Neural cell (in vitro differentiated cells): ENCODE data around the gene MYO15A. TPM values are rescaled to one million over a fixed set of nuclear protein-coding genes. Genes with fewer than 3 reads are reported as not detected.

Experiments used
- H2AFZ ChIP-seq: fragments of 200-600, 300-800 bp; sonication (generic), shearing (Covaris generic); 2 replicates; pipeline ENCODE4 v1.6.0; 2014; ENCODE audit warnings: low read depth, mild to moderate bottlenecking, antibody characterized with exemption, low read length, moderate library complexity
- H3F3A ChIP-seq: fragments of 200-600 bp; shearing (Covaris generic); 2 replicates; pipeline ENCODE4 v1.6.1; 2016; ENCODE audit warnings: mild to moderate bottlenecking, moderate library complexity, mixed read lengths, antibody characterized with exemption, low read length; ENCODE audit not compliant: insufficient read depth, poor library complexity, severe bottlenecking
- H3K27ac ChIP-seq: fragments of 200-600, 300-800 bp; sonication (generic), shearing (Covaris generic); 2 replicates; pipeline ENCODE4 v1.5.1; 2014; ENCODE audit warnings: mild to moderate bottlenecking, low read length, moderate library complexity
- H3K27me3 ChIP-seq: fragments of 300-800, 200-600 bp; sonication (generic), shearing (Covaris generic); 2 replicates; pipeline ENCODE4 v1.6.0; 2014; ENCODE audit warnings: mild to moderate bottlenecking, low read depth, low read length, moderate library complexity; ENCODE audit not compliant: insufficient read depth
- H3K36me3 ChIP-seq: fragments of 300-800, 200-600 bp; sonication (generic), shearing (Covaris generic); 2 replicates; pipeline ENCODE4 v1.5.1; 2014; ENCODE audit warnings: mild to moderate bottlenecking, antibody characterized with exemption, low read length, moderate library complexity; ENCODE audit not compliant: insufficient read depth
- H3K4me2 ChIP-seq: fragments of 300-800, 200-600 bp; sonication (generic), shearing (Covaris generic); 2 replicates; pipeline ENCODE4 v1.6.0; 2014; ENCODE audit warnings: mild to moderate bottlenecking, low read length
- H3K4me3 ChIP-seq: fragments of 300-800, 200-600 bp; sonication (generic), shearing (Covaris generic); 2 replicates; pipeline ENCODE4 v1.5.1; 2014; ENCODE audit warnings: mild to moderate bottlenecking, low read length, moderate library complexity
- H3K79me2 ChIP-seq: fragments of 200-600 bp; shearing (Covaris generic); replicated peaks from 2 replicates; pipeline ENCODE4 v1.6.0; 2014; ENCODE audit warnings: mild to moderate bottlenecking, low read length, moderate library complexity; ENCODE audit not compliant: insufficient read depth
- H3K9ac ChIP-seq: fragments of 300-800, 200-600 bp; sonication (generic), shearing (Covaris generic); 2 replicates; pipeline ENCODE4 v1.6.1; 2016; ENCODE audit warnings: mild to moderate bottlenecking, low read length, mixed read lengths
- H3K9me2 ChIP-seq: fragments of 200-600 bp; shearing (Covaris generic); 2 replicates; pipeline ENCODE4 v1.6.1; 2016; ENCODE audit warnings: mild to moderate bottlenecking, low read length, mixed read lengths; ENCODE audit not compliant: insufficient read depth
- H3K9me3 ChIP-seq: fragments of 200-600, 300-800 bp; sonication (generic), shearing (Covaris generic); 2 replicates; pipeline ENCODE4 v1.6.1; 2016; ENCODE audit warnings: mild to moderate bottlenecking, mixed run types, low read length, moderate library complexity, mixed read lengths
- H4K20me1 ChIP-seq: fragments of 200-600 bp; shearing (Covaris generic); 2 replicates; pipeline ENCODE4 v1.6.1; 2016; ENCODE audit warnings: mild to moderate bottlenecking, mixed run types; ENCODE audit not compliant: insufficient read depth
- CTCF ChIP-seq: fragments of 450-650 bp; IDR thresholded peaks from 2 replicates; pipeline ENCODE4 v1.5.1; 2014; ENCODE audit warnings: antibody characterized with exemption, mild to moderate bottlenecking, moderate library complexity; ENCODE audit not compliant: poor library complexity, severe bottlenecking
- EP300 ChIP-seq: fragments of 450-650 bp; conservative IDR thresholded peaks from 2 replicates; pipeline ENCODE4 v1.6.1; 2014; ENCODE audit warnings: antibody characterized with exemption, mild to moderate bottlenecking, moderate library complexity; ENCODE audit not compliant: poor library complexity, severe bottlenecking
- EZH2 ChIP-seq: fragments of 200-600, 300-800 bp; shearing (Covaris generic), sonication (generic); IDR thresholded peaks from 2 replicates; pipeline ENCODE4 v1.6.1; 2014; ENCODE audit warnings: antibody characterized with exemption, low read length, borderline replicate concordance, mild to moderate bottlenecking; ENCODE audit not compliant: insufficient read depth, poor library complexity, severe bottlenecking
- MXI1 ChIP-seq: fragments of 450-650 bp; conservative IDR thresholded peaks from 2 replicates; pipeline ENCODE4 v1.6.1; 2014; ENCODE audit warnings: antibody characterized with exemption, mild to moderate bottlenecking; ENCODE audit not compliant: poor library complexity, severe bottlenecking
- POLR2AphosphoS5 ChIP-seq: IDR thresholded peaks from 2 replicates; pipeline ENCODE4 v1.6.1; 2012
- RAD21 ChIP-seq: fragments of 450-650 bp; conservative IDR thresholded peaks from 2 replicates; pipeline ENCODE4 v1.6.1; 2014; ENCODE audit warnings: antibody characterized with exemption, mild to moderate bottlenecking, moderate library complexity
- REST ChIP-seq: IDR thresholded peaks from 2 replicates; pipeline ENCODE4 v1.6.1; 2012; ENCODE audit warnings: borderline replicate concordance
- SMC3 ChIP-seq: fragments of 450-650 bp; conservative IDR thresholded peaks from 2 replicates; pipeline ENCODE4 v1.6.1; 2014; ENCODE audit warnings: antibody characterized with exemption, mild to moderate bottlenecking, moderate library complexity; ENCODE audit not compliant: poor library complexity
- TAF1 ChIP-seq: IDR thresholded peaks from 2 replicates; pipeline ENCODE4 v1.6.1; 2012; ENCODE audit warnings: low read depth
- polyA plus RNA-seq: library from polyadenylated mRNA; depleted of rRNA; stranded (reverse); fragments of >200 nt; gene quantifications from 2 replicates; pipeline ENCODE4 v1.2.3, GENCODE V29; 2014

MYO15A gene
- polyA plus RNA-seq, 1 donor from 2014 or later, result 1.9 TPM

- peak overlapping the region; percentile 81 for H3K9ac ChIP-seq
Observed at GRCh38 chr17:18225642-18226283, 117.2 kb downstream of the MYO15A start.

More at GRCh38 chr17:18225642-18226283, 117.2 kb downstream of the MYO15A start:
- H3K9me3 ChIP-seq, result no peaks in the 10 kb centered on the region
- H3F3A ChIP-seq, result peaks cover 3% of the 10 kb centered on the region
- no peaks in the 10 kb centered on the region for H4K20me1 ChIP-seq
- H2AFZ ChIP-seq, result peak overlapping the region; percentile 49
- TF ChIP-seq MXI1 (no peak), SMC3 (no peak), TAF1 (no peak), RAD21 (no peak), EP300 (no peak), POLR2AphosphoS5 (no peak), CTCF (no peak), EZH2 (no peak), REST (no peak)
- H3K9me2 ChIP-seq, result no peaks in the 10 kb centered on the region
- peaks cover 47% of the 10 kb centered on the region for H3K79me2 ChIP-seq
- H3K27ac ChIP-seq, result peak overlapping the region; percentile 24
- peak overlapping the region; percentile 99 for H3K4me2 ChIP-seq
- H3K27me3 ChIP-seq, result no peaks in the 10 kb centered on the region
- peak overlapping the region; percentile 88 for H3K4me3 ChIP-seq
- no peaks in the 10 kb centered on the region for H3K36me3 ChIP-seq
